GM18526 (cell line): Measurements from ENCODE around the gene CABLES1.

Source experiments
- POLR2A ChIP-seq: IDR thresholded peaks from 3 replicates; pipeline ENCODE4 v1.6.1; 2011; ENCODE audit not compliant: insufficient read length; ENCODE audit errors: extremely low read depth

CABLES1 gene

DNA sequence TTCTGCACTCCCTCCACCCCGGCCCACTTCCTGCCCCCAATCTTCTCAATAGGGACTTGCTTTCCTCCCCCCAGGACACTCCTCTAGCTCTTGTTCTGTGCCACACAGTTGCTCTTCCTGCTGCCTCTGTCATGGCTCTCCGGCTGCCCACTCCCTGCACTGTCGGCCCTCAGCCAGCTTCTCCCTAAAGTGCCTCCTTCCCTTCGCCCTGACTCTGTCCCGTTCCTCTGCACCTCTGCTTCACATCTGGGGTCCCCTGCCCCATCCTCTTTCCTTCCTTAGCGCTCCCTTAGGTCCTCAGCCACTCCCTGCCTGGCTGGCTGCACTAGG, 132.1 kb downstream of the CABLES1 start:
- TF ChIP-seq POLR2A: no peak

DNA sequence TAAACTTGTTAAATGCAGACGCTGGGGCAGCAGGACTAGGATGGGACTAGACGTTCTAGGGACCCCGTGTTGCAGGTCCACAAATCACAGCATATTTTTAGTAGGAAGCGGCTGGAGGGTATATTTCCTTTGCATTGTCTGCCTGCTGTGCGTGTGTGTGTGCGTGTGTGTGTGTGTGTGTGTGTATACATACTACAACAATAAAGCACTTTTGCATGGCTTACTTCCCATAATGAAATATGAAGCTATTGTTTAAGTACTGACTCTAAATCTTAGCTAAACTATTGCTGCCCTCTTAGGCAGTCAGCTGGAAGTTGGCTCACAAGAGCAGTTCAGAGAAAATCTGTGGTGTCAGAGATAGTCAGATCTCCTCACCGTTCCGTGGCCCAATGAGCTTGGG, 133.4 kb downstream of the CABLES1 start:
- no peak for TF ChIP-seq POLR2A

DNA sequence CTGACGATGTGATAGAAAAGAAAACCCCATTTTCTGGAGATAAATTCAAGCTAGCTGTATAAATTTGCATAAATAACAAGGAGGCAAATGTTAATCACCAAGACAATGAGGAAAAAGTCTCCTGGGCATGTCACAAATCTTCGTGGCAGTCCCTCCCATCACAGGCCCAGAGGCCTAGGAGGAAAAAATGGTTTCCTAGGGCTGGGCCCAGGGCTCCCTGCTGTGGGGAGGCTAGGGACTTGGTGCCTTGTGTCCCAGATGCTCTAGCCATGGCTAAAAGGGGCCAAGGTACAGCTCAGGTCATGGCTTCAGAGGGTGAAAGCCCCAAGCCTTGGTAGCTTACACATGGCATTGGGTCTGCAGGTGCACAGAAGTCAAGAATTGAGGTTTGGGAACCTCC, 134.6 kb downstream of the CABLES1 start:
- no peak for TF ChIP-seq POLR2A

DNA sequence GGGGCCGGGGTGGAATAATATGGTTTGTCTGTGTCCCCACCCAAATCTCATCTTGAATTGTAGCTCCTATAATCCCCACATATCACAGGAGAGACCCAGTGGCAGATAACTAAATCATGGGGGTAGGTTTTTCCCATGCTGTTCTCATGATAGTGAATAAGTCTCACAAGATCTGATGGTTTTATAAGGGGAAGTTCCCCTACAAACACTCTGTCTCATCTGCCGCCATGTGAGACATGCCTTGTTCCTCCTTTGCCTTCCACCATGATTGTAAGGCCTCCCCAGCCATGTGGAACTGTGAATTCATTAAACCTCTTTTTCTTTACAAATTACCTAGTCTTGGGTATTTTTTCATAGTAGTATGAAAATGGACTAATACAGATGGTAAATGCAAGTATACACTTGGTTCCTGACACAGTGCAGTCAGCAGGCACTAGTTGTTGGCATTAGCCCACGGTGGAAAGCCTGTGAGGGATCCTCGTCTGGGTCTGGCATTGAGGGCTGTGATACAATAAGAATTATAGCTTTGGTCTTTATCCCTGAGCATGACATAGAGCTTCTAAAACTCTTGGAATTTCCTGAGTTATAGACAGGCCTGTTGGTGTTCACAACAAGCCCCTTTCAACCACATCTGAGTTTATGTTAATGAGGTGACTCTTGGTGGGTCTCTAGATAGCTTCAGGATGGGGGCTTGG, 135.8 kb downstream of the CABLES1 start:
- no peak for TF ChIP-seq POLR2A

DNA sequence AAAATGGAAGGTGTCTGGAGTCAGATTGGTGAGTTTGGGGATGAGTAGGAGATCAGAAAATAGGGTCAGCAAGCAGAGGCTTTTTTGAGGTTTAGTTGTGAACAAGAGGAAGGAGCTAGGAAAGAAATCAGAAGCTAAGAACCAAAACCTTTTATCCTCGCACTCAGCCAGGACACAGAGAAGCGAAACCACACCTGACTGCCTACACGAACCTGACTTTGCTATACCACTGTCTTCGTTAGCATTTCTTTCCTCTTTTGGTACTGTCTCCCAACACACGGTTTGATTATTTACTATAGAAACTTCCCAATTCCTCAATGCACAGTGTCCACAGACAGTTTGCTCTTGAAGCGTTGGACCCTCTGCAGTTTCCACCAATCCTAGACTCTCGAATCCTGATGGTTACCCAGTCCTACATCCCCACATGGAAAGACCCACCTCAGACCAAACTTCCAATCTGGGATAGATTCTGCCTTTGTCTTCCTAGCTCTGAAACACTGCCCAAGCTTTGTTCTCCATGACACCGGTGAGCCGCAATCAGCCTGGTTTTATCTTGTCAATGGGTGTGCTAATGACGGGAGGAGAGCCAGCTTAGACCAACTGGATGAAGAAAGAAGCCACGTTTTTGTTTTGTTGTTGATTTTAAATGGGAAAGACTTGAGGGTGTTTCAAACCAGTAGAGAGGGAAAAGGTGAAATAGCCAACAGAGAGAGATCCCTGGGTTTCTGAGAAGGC, 137.4 kb downstream of the CABLES1 start:
- TF ChIP-seq POLR2A: no peak

DNA sequence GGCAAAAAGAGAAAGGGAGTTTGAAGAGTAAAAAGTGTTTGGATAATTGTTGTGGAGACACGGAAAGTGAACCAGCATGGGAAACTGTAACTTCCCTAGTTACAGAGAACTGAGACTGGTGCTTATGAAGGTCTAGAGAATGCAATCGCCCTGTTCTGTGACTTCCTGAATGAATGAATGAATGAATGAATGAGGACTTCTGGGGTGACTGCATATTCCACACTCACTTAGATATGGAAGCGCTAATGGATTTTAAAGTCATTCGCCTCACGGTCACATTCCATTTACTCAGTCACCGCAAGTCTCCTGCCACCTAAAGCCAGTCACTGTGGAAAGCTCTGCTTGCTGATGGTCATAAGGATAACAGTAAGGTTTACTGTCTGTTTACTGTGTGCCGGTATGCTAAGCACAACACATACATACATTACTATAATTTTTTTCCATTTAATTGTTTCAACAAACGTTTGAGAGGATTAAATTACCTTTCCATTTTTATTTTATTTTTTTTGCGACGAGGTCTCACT, 138.2 kb downstream of the CABLES1 start:
- TF ChIP-seq POLR2A: no peak

DNA sequence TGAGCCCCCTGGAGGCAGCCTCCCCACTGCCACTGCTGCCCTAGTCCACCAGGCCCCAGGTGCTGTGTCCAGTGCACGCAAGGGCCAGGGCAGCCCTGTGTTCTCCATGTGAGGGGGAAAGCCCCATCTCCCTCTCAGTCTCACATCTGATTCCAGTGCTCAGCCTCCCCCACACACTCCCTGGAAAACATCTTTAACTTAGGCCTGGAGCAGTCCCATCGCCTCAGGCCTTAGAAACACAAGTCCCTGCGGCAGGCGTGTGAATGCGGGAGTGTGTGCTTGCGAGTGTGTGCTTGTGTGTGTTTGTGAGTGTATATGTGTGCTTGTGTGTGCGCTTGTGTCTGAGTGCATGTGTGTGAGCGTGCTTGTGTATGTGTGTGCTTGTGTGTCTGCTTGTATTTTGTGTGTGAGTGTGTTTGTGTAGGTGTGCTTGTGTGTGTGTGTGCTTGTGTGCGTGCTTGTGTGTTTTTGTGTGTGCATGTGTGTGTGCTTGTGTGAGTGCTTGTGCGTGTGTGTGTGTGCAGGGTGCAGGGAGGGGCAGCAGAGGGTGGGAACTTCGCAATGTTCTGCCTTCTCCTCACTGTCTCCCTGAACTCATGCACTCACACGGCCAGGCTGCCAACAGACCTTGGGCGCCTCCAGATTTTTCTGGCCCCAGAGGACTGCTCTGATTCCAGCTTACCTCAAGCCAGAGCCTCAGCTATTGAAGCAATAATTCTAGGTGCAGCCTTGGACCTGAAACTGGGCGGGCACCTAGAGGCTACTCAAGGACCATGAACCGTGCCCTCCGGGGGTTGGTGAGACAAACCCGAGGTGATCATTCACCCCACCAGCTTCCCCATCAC, 139.6 kb downstream of the CABLES1 start:
- no peak for TF ChIP-seq POLR2A

DNA sequence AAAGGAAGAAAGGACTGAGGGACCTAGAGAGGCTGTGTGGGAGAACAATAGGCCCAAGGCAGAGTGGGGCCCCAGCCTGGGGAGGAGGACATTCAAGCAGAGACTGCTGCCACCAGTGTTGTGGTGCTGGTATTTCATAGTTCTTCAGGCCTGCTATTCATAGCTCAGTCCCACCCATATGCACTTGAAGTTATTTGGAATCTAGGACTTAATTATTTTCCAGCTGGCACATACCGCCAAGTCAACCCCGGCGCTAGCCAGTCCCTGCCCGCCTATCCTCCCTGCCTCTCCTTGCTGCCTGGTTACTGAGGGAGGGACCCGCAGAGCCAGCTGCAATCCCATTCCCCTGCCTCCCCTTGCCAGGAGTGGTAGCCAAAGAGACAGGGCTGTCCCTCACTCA, 141.2 kb downstream of the CABLES1 start:
- TF ChIP-seq POLR2A: no peak

DNA sequence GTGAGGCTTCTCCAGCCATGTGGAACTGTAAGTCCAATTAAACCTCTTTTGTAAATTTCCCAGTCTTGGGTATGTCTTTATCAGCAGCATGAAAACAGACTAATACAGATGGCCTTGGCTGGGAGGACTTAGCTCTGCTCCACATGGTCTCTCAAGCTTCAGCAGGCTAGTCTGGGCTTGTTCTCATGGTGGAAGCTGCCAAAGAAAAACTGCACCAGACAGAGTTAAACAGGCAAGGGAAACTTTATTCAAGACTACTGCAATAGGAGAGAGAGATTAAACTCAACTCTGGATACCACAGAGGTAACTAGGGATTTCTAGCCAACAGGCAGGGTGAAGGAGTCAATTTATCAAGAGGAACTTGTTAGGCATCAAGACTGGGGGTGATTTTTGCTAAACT, 142.1 kb downstream of the CABLES1 start:
- TF ChIP-seq POLR2A: no peak

DNA sequence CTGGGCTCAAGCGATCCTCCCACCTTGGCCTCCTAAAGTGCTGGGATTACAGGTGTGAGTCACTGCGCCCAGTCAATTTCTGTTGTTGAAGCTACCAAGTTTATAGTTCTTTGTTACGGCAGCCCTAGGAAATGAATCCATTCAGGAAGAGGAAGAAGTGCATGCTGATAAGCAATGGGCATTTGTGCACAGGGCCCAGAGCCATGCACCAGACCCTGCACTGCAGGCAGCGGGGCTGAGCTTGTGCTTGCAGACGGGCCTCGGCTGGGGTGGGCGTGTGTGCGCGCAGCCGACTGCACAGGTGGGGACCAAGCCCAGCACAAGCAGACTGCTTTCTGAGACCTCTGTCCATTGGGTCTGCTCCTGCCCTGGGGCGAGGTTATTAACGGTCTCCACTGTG, 144.6 kb downstream of the CABLES1 start:
- TF ChIP-seq POLR2A: no peak

DNA sequence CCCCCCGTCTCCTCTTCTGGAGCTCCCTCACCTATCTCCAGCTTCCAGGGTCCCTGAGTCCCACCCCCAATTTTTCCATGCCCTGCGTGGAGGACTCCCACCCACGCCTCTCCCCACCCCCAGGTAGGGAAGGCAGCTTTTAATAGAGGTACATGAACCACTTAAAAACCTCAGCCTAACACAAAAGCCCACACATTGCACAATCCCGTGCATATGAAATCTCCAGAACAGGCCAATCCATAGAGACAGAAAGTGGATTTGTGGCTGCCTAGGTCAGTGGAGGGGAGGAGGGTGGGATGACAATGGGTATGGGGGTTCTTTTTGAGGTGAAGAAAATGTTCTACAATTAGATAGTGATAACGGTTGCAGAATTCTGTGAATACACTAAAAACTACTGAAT, 145.6 kb downstream of the CABLES1 start:
- no peak for TF ChIP-seq POLR2A

DNA sequence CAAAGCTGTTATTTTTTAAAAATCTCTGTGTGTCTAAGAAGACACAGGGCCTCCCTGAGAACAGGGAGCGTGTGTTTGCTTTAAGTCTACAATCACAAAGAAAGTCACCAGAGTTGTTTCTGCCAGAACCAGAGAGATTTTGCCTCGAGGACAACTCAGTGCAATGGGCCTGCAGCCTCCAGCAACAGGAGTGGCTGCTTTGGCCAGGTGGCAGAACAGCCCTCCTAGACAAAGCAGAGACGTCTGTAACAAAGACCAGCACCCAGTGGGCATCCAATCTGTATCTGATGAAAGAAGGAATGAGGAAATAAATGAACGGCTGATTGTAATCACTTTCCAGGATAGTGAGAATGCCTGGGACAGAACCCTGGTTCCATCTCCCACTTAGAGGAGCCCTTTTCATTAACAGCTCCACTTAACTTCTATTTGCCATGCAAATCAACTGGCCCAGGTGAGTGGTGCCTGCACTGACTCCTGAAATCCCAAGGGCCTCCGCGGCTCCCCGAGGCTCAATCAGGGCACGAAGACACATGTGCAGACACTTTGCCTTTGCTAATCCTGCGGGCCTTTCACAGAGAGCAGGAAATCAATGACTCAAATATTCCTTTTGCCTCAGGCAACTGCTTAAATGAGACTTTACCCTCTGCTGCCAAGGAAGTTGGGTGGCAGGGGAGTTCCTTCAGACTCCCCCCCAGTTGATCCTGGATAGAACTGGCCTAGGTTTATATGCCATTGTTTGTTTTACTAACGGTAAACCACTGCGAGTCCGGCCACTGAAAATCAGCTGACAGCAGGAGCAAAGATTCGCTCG, 146.5 kb downstream of the CABLES1 start:
- TF ChIP-seq POLR2A: no peak

DNA sequence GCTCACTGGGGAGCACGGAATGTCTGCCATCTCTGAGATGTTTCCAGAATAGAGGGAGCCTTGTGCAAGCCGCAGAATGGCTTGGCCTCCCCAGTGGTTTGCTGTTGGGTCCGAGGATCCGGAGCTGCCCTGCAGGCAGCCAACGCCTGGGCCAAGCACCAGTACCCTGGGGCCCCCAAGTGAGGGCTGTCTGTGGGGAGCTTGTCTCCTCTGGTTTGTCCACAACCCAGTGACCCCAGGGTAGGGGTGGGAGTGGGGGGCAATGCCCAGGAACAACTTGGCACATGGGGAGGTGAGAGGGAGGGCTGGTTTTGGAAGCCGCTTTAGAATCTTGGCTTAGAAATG, 147.1 kb downstream of the CABLES1 start:
- TF ChIP-seq POLR2A: no peak

DNA sequence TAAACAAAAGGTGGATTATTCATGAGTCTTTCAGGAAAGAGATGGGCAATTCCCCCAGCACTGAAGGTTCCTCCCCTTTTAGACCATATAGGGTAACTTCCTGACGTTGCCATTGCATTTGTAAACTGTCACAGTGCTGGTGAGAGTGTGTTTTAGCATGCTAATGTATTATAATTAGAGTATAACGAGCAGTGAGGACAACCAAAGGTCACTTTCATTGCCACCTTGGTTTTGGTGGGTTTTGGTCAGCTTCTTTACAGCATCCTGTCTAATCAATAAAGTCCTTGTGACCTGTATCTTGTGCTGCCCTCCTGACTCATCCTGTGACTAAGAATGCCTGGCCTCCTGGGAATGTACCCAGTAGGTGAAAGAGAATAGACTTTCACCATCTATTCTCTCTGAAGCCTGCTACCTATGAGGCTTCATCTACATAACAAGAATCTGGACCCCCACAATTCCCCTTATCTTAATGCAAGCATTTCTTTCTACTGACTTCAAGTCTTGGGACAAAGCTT, 148.7 kb downstream of the CABLES1 start:
- no peak for TF ChIP-seq POLR2A

DNA sequence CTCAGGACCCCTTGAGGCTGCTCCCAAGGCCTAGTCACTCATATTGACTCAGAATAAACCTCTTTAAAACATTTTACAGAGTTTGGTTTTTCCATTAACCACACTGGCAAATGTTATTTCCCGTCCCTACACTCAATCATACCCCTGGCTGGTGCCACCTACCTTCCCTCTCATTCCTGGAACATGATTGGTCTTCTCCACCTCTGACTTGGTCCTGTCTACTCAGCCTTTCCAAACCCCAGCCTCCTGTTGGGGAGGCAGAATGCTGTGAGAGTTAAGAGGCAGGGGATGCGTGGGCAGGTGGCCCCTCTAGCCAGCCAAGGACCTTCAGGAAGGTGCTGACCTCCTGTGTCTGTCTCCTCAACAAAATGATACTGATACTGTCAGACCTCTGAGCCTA, 149.3 kb downstream of the CABLES1 start:
- no peak for TF ChIP-seq POLR2A
